ENCODE results near the gene PODN. TPM values are rescaled to one million over a fixed set of nuclear protein-coding genes. Genes with fewer than 3 reads are reported as not detected.
A peak's percentile ranks its signal among the peaks of the same experiment; 100 is the strongest.

Gene PODN
- total and polyA plus RNA-seq, 2 of the 4 experiments (the other 2 are of a cell fraction), result 0.54 to 6.2 TPM

- 0 out of 2 replicates have a peak, but pooled peaks have one; percentile 43 for TF ChIP-seq MAZ (IDR thresholded peaks at IDR 0.05; ENCODE audit: borderline replicate concordance, low read depth, low read length)
- no peak for TF ChIP-seq SMC3 (IDR thresholded peaks at IDR 0.05; ENCODE audit: low read depth, low read length)
- TF ChIP-seq CEBPB (IDR thresholded peaks at IDR 0.05; ENCODE audit: low read depth, low read length), result peak; percentile 51; the same call in 1 of the 2 replicates
- no peak for TF ChIP-seq RAD21 (IDR thresholded peaks at IDR 0.05; ENCODE audit: low read length)
- TF ChIP-seq BHLHE40 (IDR thresholded peaks at IDR 0.05; ENCODE audit: low read depth, low read length), result peak; percentile 20; the same call in 1 of the 2 replicates
- TF ChIP-seq RCOR1 (IDR thresholded peaks at IDR 0.05; ENCODE audit: insufficient replicate concordance, low read length), result no peak
- no peak for TF ChIP-seq MAFK (IDR thresholded peaks at IDR 0.05; ENCODE audit: low read depth, low read length)
These were observed 53.6 kb downstream of the PODN start (continued) for GRCh38 chr1:53115403-53116306.
